GM18858 (cell line): ENCODE data around the gene RPL39L.
"Not testable (repeated sequence)": the region's sequence is repeated elsewhere in the genome, so short reads cannot be mapped to it uniquely, and the experiment has no call there.

Experiments used
- ATAC-seq: cut with Tn5 transposase; IDR thresholded peaks from one replicate; pipeline ENCODE4 v1.9.1; 2021; ENCODE audit not compliant: unreplicated experiment

The RPL39L gene

GRCh38 chr3:187139126-187139894 is at the start of gene RPL39L:
Gene RPL39L (minus strand): TSS chr3:187139496. CDS start chr3:187121300, 18,196 bp downstream.
- ATAC-seq = peak; percentile 89

- ATAC-seq = no peak
Measured at GRCh38 chr3:187188931-187189330, 49.6 kb upstream of the RPL39L start.

DNA sequence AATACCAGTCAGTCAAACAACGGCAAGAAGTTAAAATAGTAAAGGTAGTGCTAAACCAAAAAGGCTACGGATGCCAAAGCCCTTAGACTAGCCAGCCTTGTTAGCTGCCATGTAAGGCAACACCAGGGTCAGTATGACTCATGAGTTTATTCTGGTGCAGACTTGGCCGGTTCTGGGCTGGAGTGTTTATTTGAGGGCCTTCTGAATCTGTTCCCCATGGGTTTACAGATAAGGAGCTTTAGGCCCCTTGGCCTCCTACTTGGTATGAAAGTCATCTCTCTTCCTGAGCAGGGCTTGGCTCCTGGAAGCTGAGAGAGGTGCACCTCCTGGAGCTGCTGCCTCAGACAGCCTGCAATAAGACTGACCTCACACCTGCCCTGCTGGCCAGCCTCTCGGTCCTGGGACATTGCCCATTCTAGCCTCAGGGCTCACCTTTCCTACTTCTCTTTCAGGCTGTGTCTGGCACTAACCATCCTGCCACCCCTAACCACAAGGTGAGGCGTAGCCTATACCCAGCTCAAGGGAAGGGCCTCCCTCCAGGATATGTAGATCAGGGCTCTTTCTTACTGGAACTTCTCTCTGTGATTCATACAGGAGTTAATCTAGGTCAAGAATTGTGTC is 47.6 kb upstream of the RPL39L start:
- no peak for ATAC-seq

- ATAC-seq = no peak
Measured at GRCh38 chr3:187186375-187186774, 47.1 kb upstream of the RPL39L start.

DNA sequence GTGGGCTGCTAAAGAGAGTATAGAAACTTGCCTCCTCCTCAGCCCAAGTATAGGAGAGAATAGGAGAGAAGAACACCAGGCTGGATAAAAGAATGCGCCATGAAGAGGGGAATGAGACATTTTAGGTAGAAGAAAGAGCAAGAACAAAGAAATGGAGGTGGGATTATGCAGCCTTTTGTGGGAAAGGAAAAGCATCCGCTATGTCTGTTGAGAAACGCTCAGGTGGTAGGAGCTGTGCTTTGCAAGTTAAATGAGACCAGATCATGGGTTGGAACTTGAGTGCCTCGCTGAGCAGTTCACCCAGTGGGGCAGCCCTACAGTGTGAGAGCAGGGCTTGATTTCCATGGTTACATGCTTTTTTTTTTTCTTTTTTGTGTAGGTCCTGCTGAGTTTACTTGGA is 46.5 kb upstream of the RPL39L start:
- no peak for ATAC-seq

DNA sequence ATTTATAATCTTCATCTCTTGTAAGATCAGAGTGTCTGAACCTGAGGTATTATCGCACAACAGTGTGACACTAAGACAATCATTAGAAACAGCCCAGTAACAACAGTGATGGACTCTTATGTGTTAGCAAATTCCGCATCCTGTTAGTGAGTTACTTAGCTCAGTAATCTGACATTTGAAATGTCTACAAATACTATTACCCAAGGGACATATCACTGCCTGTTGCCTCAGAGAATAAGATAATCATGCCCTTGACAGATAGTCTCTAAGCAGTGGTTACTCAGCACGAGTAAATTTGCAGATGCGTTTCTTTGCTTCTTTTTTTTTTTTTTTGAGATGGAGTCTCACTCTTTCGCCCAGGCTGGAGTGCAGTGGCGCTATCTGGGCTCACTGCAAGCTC is 44.6 kb upstream of the RPL39L start:
- ATAC-seq = no peak

GRCh38 chr3:187183210-187183862 is 44.0 kb upstream of the RPL39L start:
- no peak for ATAC-seq

GRCh38 chr3:187181454-187182170 is 42.3 kb upstream of the RPL39L start:
- no peak for ATAC-seq

GRCh38 chr3:187172929-187173328 is 33.6 kb upstream of the RPL39L start:
- ATAC-seq = no peak

DNA sequence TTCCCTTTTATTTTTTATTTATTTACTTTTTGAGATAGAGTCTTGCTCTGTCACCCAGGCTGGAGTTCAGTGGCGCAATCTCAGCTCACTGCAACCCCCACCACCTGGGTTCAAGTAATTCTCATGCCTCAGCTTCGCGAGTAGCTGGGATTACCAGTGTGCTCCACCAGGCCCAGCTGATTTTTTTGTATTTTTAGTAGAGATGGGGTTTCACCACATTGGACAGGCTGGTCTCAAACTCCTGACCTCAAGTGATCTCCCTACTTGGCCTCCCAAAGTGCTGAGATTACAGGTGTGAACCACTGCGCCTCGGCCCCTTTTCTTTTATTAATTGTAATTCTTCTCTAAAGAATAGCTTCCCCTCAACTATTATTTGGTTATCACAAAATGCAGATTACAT is 31.6 kb upstream of the RPL39L start:
- ATAC-seq = not testable (repeated sequence)

DNA sequence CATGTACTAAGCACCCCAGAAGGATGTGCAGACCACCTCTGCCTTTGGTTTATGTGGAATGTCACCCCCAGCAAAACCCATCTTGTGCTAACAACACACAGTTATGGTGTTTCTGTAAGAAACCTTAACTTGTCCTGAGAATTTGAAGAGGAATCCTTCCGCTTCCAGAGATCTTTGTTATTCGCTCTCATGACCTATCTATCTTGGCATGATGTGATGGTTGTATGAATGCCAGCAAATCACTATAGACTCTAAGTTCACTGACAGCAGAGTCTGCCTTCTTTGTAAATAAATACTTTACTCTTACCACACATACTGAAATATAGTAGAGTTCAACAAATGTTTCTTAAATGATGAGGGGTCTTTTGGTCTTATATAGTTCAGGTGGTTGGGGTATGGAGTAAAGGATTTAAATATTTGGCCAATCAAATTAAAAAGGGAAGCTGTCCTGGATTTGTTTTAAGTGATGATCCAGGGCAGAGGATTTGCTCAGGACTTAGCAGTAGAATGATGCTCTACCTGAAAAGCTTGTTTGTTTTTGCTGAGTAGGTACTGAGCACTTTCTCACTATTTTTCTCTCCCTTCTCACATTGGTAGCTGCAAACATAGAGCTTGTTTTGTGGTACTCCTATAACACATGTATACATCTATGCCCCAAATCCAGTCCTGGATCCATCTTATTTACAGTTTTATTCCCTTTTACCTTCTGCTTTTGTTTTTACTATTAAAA is 30.1 kb upstream of the RPL39L start:
- ATAC-seq = no peak

GRCh38 chr3:187167777-187168176 is 28.5 kb upstream of the RPL39L start:
- ATAC-seq = no peak

- no peak for ATAC-seq
Measured at GRCh38 chr3:187166750-187167149, 27.5 kb upstream of the RPL39L start.

DNA sequence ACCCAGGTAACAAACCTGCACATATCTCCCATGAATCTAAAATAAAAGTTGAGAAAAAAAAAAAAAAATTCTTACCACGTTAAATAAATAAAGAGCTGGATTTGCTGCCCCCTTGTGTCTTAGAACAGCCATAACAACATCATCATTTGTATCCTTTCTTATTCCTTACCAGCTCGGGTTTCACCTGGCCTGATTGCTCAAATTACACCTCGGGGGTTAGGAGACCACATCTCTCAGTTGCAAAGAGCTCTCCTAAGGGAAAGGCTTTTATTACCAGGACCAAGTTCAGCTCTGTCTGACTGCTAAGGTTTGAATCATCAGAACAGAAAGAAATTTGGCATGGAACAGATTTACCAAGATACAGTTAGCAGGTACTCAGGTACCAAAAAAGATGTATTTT is 25.8 kb upstream of the RPL39L start:
- no peak for ATAC-seq

- no peak for ATAC-seq
Measured at GRCh38 chr3:187162265-187162953, 23.1 kb upstream of the RPL39L start.

- no peak for ATAC-seq
Measured at GRCh38 chr3:187161556-187161955, 22.3 kb upstream of the RPL39L start.

DNA sequence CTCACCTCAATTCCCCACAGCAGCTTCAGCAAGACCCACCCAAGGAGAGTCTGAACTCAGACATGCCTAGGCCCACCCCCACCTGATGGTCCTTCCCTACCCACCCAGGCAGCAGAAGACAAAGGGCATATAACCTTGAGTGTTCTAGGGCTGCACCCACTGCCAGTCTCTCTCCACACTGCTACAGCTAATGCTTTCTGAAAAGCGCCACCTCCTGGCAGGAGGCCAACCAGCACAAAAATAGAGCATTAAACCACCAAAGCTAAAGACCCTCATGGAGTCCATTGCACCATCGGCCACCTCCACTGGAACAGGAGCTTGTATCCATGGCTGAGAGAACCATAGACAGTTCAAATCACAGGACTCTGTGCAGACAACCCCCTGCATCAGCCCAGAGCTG is 11.3 kb upstream of the RPL39L start:
- no peak for ATAC-seq

- no peak for ATAC-seq
Measured at GRCh38 chr3:187150186-187150585, 10.9 kb upstream of the RPL39L start.

DNA sequence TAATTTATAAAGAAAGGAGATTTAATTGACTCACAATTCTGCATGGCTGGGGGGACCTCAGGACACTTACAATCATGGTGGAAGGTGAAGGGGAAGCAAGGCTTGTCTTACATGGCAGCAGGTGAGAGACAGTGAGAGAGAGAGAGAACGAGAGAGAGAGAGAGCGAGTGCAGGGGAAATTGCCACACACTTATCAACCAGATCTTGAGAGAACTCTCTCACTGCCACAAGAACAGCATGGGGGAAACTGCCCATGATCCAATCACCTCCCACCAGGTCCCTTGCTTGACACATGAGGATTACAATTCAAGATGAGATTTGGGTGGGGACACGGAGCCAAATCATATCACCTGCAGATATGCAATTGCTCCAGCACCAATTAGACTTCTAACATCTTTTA is 7.1 kb upstream of the RPL39L start:
- no peak for ATAC-seq

- no peak for ATAC-seq
Measured at GRCh38 chr3:187145149-187145895, 6.0 kb upstream of the RPL39L start.
